HG02981 (cell line): ENCODE results near the gene POU4F2.

Experiments used
- ATAC-seq: cut with Tn5 transposase; IDR thresholded peaks from one replicate; pipeline ENCODE4 v1.9.1; 2021; ENCODE audit warnings: mild to moderate bottlenecking, moderate library complexity; ENCODE audit not compliant: unreplicated experiment

Gene POU4F2, protein sequence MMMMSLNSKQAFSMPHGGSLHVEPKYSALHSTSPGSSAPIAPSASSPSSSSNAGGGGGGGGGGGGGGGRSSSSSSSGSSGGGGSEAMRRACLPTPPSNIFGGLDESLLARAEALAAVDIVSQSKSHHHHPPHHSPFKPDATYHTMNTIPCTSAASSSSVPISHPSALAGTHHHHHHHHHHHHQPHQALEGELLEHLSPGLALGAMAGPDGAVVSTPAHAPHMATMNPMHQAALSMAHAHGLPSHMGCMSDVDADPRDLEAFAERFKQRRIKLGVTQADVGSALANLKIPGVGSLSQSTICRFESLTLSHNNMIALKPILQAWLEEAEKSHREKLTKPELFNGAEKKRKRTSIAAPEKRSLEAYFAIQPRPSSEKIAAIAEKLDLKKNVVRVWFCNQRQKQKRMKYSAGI

DNA sequence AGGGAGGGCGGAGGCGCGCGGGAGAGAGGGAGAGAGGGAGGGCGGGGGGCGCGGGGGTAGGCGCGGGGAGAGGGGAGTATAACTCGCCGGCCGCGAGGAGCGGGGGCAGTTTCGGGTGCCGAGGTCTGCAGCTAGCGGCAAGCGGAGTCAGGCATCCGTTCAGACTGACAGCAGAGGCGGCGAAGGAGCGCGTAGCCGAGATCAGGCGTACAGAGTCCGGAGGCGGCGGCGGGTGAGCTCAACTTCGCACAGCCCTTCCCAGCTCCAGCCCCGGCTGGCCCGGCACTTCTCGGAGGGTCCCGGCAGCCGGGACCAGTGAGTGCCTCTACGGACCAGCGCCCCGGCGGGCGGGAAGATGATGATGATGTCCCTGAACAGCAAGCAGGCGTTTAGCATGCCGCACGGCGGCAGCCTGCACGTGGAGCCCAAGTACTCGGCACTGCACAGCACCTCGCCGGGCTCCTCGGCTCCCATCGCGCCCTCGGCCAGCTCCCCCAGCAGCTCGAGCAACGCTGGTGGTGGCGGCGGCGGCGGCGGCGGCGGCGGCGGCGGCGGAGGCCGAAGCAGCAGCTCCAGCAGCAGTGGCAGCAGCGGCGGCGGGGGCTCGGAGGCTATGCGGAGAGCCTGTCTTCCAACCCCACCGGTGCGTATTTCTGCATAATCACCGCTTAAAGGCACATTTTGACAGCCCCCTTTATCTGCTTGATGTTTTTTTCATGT is at the start of gene POU4F2:
TSS of gene POU4F2 (plus strand) at position 108 of the 720 bp plus-strand sequence. CDS start at position 356, 248 bp downstream.
- no peak for ATAC-seq

DNA sequence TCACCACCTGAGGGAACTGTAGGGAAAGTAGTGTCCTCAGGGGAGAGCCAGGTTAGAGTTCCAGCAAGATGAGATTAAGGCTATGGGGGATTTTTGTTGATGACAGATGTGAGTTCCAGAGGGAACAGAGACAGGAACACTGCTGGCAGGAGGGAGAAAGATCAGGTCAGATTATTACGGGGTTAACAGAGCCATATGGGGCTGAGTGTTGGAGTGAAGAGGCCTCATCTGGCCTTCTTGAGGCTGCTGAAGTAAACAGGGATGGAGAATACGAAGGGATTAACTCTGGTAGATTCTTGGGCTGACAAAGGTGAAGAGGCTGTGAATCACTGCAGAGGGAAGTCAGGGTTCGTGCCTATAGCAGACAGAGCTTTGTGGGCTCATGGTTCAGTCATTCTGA is 47.9 kb upstream of the POU4F2 start:
- ATAC-seq, result no peak

DNA sequence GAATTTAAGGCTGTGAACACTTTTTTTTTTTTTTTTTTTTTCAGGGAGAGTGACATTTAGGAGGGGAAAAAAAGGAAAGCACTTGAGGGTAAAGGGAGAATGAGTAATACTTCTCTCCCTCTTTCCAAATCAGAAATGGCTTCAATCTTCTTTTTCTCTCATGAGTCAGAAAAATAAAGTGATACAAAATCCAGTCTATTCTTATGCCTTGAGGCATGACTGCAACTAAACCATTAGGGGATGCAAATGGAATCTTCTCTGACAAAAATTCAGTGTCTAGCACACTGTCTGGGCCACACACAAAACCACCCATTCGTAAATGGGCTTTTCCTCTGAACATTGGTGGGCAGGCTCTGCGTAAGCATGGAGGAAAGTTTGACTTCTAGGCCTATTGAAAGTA is 46.7 kb upstream of the POU4F2 start:
- no peak for ATAC-seq

DNA sequence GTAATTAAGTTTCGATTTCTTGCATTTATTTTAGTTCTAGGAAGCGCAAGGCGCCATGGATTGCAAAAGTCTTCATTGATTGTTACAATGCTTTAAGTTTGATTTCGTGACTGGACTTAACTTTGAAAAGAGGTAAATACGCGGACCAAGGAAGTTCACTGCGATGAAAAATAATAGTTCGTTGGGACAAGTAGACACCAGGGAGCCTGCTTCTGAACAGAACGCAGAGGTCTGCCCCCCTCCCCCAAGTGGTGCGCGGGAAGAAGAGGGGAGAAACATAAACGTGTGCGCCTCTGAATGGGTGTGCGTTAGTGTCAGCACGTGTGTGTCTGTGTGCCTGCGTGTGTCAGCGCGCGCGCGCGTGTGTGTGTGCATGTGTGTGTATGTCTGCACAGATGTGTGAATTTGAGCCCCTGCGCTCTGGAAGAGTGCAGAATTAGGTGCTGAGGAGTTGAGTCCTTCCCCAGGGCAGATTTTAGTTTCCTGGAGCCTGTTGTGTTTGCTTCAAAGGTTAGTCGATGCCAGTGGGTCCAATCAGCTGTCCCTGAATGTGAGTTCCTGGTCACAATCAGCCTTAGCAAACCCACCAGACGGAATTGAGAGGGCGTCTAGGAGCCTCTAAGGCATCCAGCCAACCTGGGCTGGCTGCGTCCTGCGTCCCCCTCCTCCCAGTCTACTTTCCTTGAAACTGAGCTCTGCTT is 5.8 kb upstream of the POU4F2 start:
- ATAC-seq, result no peak

DNA sequence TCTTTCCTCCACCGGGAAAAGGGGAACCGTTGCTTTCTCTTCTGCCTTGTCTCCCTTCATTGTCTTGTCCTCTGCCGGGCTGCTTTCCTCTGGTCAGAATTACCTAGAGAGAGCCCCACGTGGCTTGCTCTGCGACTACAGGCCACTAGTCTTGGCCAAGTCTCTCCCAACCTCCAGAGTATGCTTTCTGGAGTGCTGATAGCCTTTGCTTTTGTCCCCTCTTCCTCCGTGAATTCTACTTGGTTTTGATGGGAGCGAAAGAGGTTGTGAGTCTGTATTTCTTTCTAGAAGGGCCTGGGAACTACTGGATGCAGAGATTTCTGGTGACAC is 5.3 kb upstream of the POU4F2 start:
- no peak for ATAC-seq

DNA sequence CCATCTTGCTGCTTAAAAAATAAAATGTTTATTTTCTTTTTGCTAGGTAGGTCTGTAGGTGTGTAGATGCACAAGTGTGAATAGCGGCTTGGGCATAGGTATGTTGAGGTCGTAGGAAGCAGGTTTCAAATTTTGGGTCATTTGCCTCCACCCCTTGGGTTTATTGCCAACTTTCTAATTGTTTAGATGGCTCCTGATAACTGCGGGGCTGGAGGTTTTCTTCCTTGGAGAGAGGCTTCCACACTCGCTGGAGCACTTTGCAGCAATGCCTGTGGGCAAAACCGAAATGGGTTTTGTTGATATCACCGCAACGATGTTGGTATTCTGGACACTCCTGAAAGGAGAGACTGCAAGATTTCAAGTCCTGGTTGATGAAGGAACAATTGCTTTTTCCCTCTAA is 3.9 kb upstream of the POU4F2 start:
- no peak for ATAC-seq

DNA sequence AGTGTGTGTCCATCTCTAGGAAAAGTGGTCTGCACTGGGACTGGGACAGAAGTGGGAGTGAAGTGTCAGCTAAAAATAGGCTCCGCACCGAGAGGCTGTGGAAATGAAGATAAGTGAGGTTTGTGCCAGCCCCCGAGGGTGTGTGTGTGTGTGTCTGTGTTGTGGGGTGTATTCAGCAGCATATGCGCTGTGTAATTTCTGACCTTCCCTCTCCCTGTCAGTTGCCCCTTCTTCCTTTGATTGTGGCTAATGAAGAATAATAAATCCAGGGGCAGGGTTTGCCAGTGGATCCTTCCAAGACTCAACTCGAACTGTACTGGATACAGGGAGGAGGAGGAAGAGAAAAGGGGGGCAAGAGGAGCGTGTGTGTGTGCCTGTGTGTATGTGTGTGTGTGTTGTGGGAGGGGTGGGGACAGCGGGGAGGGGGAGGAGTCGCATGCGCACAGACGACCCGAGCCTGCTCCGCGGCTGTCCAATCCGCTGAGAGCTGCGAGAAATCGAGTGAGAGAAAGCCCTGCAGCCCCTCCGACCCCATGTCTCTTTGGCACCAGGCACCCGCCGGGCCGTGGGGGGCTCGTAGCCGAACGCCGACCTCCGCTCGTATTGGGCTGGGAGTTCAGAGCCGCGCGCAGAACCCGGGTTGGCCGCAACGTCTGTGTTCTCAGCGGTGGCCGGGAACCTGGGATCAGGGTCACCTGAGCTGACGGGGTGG is 916 bp upstream of the POU4F2 start:
- no peak for ATAC-seq

DNA sequence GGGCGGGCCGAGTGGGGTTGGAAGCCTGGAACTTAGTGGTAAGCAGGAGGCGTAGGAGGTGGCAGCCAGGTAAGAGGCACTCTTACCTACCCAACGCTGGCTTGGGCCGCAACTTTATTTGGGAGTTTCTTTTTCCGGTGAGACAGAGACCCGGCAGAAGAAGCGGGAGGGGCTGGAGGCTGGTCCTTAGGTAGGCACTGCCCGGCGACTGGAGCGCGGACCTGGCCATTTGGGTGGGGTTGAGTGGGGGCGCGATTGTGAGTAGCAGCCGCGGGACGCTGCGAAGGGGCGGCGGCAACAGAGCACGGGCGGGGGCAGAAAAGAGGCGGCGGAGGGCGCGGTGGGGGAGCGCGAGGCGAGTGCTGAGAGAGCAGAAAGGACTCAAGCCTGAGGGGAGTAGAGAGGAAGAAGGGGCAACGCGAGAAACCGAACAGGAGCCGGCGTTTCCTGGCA is 334 bp upstream of the POU4F2 start:
- no peak for ATAC-seq

DNA sequence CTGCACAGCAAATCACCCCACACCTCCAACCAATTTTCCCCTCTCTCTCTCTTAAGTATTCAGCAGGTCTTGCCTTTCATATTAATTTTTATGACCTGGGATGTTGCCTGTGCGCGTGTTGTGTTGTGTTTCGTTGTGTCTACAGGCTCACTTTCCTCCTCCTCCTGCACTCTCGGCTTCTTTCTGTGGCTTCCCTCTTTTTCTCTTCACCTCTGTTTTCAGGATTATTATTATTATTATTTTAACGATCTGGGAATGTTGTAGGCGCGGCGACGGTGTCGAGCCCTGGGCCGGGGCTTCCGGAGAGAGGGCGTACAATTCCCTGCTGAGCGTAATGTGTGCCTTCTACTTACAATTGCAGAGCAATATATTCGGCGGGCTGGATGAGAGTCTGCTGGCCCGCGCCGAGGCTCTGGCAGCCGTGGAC is 826 bp downstream of the POU4F2 start:
- ATAC-seq, result no peak

DNA sequence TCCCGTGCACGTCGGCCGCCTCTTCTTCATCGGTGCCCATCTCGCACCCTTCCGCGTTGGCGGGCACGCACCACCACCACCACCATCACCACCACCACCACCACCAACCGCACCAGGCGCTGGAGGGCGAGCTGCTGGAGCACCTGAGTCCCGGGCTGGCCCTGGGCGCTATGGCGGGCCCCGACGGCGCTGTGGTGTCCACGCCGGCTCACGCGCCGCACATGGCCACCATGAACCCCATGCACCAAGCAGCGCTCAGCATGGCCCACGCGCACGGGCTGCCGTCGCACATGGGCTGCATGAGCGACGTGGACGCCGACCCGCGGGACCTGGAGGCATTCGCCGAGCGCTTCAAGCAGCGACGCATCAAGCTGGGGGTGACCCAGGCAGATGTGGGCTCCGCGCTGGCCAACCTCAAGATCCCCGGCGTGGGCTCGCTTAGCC is 1.4 kb downstream of the POU4F2 start:
- no peak for ATAC-seq

DNA sequence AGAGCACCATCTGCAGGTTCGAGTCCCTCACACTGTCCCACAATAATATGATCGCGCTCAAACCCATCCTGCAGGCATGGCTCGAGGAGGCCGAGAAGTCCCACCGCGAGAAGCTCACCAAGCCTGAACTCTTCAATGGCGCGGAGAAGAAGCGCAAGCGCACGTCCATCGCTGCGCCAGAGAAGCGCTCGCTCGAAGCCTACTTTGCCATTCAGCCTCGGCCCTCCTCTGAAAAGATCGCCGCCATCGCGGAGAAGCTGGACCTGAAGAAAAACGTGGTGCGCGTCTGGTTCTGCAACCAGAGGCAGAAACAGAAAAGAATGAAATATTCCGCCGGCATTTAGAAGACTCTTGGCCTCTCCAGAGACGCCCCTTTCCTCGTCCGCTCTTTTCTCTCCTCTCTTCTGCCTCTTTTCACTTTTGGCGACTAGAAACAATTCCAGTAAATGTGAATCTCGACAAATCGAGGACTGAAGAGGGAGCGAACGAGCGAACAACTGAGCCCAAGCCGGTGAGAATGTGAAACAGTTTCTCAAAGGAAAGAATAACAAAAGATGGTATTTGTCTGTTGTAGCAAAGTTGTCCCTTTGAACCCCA is 1.9 kb downstream of the POU4F2 start:
- ATAC-seq, result no peak

DNA sequence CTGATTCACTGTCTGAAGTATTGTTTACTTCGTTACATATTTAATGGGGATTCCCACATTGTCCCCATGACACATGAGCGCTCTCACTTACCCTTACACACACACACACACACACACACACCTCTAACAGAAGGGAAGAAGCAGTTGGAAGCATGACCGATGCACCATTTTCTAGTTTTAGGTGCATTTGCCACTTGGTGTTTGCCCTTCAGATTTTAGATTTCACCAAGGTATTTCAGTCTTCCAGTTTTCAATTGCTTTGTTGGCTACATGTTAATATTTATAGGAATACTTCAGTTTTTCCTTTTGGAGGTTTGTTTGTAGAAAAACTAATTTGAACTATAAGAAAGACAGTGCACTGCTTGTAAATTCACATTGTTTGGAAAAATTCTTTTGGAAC is 3.1 kb downstream of the POU4F2 start:
- ATAC-seq, result no peak

DNA sequence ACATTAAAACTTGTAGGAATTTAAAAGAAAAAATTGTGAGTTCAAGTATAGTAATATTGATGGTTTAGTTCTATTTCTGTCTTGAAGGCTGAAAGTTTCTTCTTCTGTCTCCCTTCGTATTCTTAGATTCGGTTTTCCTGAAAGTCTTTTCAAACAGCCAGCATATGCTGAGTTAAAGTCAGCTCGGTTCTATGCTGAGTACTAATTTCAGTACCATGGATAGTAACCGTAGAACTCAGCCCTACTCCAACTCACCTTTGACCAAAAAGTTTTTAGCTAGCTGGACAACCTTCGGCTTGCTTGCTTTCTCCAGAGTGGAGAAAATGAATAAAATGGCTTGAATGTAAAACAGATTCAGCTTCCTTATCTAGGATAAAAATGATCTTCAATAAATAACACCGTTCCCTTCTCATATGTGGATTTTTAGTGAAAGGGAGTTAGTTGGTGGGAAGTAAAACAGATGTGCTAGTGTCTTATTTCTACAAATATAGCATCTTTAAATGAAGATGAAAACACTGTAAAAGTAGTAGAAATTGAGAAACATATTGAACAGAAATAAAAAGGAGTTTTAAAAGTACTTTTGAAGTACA is 5.2 kb downstream of the POU4F2 start:
- no peak for ATAC-seq

DNA sequence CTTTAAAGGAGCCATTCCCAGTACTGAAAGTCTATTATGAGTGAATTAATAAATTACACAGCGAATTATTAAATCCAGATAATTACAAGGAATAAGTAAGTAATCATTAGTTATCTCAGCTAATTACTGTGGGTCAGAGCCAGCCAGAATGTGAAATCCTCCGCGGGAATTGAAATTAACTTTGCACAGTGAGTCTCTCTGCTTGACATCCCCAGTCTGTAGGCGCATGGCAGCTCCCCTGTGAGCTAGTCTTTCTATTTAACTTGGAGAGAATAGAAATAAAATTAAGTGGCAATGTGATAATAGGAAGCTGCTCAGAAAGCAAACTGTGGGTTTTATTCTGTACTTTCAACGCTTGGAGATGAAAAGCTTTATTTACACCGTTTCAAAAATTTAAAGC is 7.2 kb downstream of the POU4F2 start:
- ATAC-seq, result no peak

DNA sequence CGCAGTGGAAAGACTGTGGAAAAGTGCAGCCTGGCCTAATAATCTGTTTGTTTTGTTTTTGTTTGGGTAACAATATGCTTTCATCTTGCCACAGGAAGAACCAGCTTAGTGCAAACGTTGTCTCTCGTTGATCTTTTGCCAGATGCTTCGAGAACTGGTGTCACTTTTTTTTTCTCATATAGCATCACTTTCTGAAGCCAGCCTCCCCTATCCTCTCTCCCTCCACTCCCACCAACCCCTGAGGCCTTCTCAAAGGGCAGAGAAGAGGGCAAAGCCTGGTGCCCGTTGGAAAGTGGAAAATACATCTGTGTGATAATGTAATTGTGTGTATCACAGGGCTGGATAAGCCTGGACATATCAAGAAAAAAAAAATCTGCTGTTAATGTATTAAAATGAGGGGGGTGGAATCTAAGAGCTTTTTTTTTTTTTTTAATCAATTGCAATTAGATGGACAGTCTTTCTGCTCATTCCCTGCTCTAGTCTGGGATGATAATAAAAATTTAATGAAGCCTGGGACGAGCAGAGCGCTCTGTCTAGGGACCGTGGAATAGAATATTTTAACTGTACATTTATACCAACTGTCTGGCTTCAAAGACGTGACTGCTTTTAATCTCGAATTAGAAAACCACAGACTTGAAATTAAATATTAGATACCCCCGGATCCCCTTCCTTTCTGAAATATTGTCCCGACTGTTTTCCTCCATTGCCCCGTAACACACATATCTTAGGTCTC is 8.1 kb downstream of the POU4F2 start:
- ATAC-seq, result no peak

DNA sequence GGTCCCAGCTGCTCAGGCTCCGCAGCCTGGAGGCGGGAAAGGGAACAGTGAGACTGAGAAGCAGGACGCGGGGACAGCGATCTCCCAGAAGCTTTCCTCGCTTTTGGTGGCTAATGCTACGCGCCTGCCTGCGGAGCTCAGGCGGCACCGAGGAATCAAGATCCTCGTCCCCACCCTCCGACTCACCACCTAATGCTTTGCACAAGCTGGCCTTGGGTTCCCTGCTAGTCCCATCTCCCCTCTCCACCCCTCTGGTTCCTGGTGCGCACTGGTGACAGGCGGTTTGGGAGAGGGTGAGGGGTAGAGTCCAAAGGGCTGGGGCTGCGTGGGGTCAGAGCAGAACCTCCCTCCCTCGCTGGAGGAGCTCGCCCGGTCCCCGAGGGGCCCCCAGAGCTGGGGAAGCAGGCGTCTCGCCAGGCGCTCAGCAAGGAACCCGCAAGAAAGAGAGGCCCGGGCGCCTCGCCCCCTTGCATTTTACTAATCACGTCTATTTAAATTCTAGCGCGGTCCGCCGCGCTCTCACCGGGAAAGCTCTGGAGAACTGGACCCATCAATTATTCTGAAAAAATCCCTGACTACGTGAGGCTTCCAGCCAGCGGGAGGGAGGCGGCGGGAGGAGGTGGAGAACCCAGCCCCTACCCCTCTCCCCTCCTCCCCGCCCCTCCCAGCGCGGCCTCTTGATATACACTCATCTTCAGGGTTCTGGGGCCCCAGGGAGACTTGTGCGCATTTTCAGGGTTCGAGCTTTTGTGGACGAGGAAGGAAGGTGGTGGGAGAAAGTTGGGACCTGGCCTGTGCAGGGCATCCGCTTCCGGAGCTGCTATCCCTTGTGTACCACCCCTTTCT is 9.1 kb downstream of the POU4F2 start:
- ATAC-seq, result no peak

DNA sequence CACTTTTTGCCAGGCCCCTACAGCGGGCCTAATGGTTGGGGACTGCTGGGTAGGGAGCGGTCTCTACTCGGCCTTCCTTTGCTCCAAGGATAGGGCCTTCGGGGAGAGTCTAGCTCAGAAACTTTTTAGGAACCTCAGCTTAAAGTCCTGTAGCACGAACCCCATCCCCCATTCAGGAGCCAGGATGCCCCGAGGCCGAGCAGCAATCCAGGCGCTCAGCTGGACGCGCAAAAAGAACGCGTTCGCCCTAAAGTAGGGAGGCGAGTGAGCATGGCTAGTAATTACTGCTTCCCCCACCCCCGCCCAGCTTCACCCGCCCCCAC is 9.7 kb downstream of the POU4F2 start:
- ATAC-seq, result no peak

DNA sequence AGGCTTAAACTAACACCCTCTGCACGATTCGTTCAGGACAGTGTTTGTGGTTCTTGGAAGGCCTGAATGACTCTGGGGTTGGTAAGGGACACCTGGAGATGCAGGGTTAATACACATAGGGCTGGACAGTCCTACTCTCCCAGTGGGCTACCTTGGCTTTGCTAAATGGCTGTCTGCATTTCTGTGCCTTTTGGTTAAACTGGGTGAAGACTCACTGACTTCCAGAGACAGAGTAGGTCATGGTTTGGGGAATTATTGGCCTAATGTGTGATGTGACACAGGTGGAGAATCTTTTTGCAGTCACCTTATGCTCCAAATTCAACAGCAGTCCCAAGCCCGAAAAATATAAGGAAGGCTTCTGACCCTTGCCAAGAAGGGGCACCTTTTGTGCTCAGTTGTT is 10.5 kb downstream of the POU4F2 start:
- ATAC-seq, result no peak

DNA sequence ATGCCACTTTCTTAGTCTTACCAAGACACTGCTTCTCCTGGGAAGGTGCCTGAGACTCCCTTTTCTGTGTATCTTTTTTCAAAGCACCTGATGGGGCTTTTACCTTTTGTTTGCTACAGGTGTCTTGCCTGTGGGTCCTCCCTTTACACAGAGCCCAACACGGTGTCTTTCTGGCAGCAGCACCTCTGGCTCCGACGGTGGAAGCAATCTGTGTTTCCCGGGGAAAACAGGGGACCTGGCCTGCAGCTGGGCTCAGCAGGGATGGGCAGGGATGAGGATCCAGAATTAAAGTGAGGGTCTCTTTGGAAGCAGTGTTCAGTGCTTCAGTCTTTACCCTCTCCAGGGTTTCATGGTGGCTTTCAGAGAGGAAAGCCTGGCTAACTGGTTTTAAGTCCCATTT is 11.3 kb downstream of the POU4F2 start:
- no peak for ATAC-seq
